GM18907 (cell line): Measurements from ENCODE around the gene NT5C1A.

Experiments used
- ATAC-seq: cut with Tn5 transposase; IDR thresholded peaks from one replicate; pipeline ENCODE4 v1.9.1; 2021; ENCODE audit warnings: mild to moderate bottlenecking, moderate library complexity; ENCODE audit not compliant: unreplicated experiment

Gene NT5C1A

DNA sequence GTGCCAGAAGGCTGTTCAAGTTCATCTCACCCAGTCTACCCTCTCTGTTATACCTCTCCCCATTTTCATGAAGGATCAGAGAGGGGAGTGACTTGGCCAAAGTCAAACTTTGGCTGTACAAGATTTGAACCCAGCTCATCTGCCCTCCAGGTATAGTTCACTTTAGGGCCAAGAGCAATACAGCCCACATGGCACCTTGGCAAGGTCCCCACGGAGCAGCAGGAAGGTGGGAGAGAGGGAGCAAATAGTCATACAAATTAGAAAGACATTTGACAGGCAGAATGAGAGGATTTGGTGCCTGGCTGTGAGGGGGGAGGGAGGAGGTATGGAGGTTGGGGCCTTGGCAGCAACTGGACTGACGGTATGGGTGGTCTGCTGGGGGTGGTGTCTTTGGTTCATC is 18.3 kb upstream of the NT5C1A start:
- ATAC-seq: no peak

DNA sequence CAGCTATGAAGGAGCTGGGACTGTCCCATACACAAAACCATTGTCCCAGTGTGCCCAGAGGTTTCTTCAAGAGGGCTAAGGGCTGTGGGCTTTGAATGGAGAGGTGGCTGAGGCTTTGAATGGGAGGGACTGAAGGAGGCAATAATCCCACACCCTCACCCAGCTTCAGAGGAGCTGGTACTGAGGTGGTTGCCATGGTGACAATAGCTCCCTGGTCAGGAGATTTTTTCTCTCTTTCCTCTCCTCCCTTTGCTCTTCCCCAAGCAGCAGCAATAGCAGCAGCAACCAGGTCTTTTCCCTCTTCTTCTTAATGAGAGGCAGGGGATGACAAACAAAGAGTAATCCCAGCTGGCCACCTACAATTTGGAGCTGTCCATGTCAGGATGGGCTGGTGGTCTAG is 17.7 kb upstream of the NT5C1A start:
- ATAC-seq: no peak

- no peak for ATAC-seq
Observed at GRCh38 chr1:39689214-39689613, 17.3 kb upstream of the NT5C1A start.

- no peak for ATAC-seq
Observed at GRCh38 chr1:39688706-39689105, 16.8 kb upstream of the NT5C1A start.

GRCh38 chr1:39687243-39687642 is 15.3 kb upstream of the NT5C1A start:
- ATAC-seq: no peak

DNA sequence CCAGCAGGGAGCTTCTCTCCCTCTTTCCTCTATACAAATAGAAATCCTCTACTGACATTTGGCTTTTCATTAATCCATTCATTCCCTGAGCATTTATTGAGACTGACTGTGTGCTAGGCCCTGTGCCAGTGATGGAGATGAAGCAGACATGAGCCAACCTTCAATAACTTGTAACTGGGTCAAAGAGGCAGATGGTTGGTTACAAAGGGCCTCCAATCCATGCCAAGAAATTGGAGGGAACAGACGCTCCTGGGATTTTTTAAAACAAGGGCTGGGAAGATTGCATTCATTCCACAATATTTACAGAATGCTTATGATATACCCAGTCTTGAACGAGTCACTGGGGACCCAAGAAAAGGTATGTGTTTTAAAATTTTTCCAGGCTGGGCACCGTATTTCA is 13.2 kb upstream of the NT5C1A start:
- no peak for ATAC-seq

- no peak for ATAC-seq
Observed at GRCh38 chr1:39684313-39684664, 12.4 kb upstream of the NT5C1A start.

GRCh38 chr1:39683591-39684312 is 11.8 kb upstream of the NT5C1A start:
- no peak for ATAC-seq

DNA sequence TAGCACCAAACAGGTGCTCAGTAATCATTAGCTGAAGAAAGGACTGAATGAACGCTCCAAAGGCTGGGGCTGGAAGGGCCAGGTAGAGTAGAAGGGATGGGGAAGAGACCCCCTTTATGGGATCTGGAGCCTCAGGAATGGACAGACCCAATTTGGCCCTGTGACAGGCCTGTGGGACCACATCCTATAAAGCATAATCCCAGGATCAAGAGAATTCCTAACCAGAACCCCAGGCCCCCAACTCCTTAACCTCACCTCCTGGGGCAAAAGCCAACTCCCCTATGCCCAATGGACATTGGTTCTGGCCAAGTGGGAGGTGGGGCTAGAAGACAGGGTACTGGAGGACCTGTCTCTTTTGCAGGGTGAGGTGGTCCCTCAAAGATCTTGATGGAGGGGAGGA is 10.1 kb upstream of the NT5C1A start:
- no peak for ATAC-seq

- ATAC-seq: no peak
Observed at GRCh38 chr1:39681294-39681693, 9.4 kb upstream of the NT5C1A start.

DNA sequence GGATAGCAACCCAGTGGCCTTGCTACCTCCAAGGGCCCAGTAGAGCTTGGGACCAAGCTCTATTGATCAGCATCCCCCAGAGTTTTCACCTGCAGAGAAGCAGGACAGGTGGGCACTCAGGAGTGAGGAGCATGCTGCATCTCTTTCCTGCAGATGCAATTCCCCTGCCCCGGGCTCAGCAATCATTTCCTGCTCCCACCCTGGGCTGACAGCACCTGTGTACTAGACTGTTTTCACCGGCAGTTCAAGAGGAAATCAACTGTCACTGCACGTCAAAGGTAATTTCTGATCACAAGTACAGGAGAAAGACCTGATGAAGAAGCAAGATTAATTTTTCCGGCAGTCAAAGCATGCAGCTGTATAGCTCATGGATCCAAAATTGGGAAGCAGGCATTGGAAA is 8.8 kb upstream of the NT5C1A start:
- no peak for ATAC-seq

GRCh38 chr1:39679821-39680220 is 7.9 kb upstream of the NT5C1A start:
- ATAC-seq: no peak

DNA sequence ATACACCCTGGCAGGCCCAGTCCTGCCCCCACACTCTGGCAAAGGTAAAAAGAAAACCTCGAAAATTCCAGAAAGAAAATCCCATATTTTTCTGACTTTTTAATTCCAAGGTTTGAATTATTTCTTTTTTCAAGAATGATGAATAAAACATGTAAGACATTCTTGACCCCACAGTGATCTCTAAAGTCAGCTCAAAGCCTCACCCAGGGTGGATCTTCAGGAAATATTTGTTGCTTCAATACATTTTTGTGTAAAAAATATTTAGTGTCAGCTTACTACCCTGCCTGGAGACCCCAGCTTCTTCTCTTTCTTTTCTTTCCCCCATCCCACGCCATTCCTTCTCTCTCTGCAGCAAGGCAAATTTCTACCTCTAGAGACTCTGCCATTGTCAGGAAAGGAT is 7.0 kb upstream of the NT5C1A start:
- ATAC-seq: no peak

- no peak for ATAC-seq
Observed at GRCh38 chr1:39677645-39678044, 5.7 kb upstream of the NT5C1A start.

DNA sequence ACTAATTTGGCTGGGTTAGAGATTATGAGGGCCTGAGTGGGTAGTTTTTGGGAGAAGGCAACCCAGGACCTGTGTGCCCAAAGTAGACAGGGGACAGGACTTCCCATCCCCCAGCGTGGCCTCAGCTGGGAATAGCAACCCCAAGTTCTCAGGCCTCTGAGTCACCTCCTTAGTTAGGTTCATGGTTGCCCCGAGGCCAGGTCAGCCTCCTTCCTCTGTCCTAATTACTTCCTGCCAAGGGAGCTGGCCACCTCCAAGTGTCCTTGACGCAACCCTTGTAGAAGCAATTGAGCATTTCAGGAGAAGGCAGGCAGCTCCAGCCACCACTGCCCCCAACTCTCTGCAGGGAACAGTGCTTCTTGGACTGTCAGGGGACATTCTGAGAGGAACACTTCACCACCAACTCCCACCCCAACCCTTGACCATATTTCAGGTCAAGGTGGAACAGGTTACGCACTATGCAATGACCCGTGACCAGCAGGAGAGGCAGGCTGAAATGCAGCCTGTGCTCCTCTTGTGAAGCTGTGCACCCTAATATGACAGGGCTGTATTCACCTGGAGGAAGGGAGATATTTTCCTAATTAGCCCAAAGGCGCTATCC is 5.1 kb upstream of the NT5C1A start:
- no peak for ATAC-seq

DNA sequence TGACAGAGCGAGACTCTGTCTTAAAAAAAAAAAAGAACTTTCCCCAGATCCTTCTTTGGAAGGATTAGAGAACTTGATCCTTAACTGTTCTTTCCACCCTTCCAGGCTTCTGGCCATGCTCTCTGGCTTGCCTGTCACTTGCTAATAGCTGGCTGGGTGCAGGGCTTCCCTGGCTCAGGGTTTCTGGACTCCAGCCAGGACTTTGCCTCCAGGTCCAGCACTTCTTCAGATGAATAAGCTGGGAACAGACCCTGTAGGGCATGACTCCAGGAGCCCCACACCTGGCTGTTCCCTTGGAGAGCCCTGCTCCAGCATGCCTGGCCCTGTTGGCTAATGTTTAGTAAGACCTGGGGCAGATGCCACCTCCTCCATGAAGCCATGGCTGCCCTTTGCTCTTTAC is 3.3 kb upstream of the NT5C1A start:
- ATAC-seq: no peak

DNA sequence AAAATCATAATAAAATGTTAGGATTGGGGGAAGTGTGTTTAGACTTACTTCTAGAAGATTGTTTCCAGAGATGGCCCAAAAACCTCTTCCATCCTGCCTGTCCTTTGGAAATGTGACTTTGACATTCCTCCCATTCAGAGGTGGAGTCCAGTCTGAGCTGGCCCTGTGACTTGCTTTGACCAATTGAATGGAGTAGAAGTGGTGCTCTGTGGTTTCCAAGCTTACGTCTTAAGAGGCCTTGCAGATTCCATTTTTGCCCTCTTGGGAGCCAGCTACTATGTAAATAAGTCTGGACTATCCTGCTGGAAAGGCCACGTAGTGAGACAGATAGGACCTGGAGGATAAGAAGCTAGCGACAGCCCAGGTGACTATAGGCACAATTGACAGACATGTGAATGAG is 1.3 kb upstream of the NT5C1A start:
- no peak for ATAC-seq

- no peak for ATAC-seq
Observed at GRCh38 chr1:39672551-39672947, 642 bp upstream of the NT5C1A start.

DNA sequence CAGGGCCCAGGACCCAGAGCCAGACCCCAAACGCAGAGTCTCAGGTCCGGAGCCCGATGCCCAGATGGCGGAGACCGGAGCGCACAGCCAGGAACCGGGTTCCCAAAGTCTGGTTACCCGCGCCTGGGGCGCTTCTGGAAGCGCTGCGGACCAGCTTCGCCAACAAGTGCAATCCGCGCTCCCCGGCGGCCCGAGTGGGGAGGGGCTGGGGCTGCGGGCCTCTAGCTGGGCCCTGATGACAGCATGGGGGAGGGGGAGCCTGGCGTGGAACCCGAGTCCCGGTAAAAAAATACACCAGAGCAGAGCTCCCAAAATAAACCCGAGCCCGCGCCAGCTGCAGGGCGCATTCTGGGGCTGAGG is 494 bp downstream of the NT5C1A start:
- no peak for ATAC-seq

DNA sequence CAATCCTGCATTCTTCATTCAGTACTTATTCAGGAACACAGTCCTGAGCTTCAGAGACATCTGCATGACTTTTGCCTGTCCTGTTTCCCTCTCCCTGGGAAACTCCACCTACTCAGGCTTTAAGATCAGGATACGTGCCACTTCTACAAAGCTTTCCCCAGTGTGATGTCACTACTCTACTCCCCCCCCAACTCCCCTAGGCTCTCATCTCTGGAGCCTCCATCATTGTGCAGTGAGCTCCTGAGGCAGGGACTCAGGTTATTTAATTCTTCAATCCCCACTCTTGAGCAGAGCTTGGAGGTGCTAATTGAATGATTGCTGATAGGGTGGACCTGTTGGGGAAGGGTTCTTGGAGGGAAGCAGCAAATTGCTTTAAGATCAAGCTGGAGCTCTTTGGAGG is 1.2 kb downstream of the NT5C1A start:
- ATAC-seq: no peak

- ATAC-seq: no peak
Observed at GRCh38 chr1:39668894-39669293, 3.0 kb downstream of the NT5C1A start.

GRCh38 chr1:39668111-39668510 is 3.8 kb downstream of the NT5C1A start:
- no peak for ATAC-seq

DNA sequence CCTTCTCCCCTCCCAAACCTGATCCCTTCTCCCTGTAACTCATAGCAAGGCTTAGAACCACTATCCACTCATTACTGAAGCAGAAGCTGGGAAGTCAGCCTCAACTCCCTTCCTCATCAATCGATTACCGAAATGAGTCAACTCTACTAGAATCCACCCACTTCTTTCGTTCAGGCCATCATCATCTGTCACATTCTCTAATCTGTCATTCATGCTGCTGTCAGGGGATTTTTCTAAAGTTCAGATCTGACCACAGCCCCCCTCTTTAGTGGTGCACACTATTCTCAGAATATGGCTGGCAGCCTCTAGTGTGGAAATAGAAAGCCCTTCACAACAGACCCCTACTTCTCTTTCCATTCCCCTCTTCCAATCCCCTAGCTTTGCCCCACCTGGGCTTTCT is 5.1 kb downstream of the NT5C1A start:
- peak; percentile 84 for ATAC-seq
